Measurements from ENCODE around the gene PNPLA7. TPM values are rescaled to one million over a fixed set of nuclear protein-coding genes. Genes with fewer than 3 reads are reported as not detected.

Gene PNPLA7
- total RNA-seq, 4 donors from 2014 or later, result 24.1 to 44.3 (median 28.2) TPM

- H3K4me3 ChIP-seq (ENCODE audit: low read depth, poor library complexity, severe bottlenecking), result no peak overlapping the region
- intact Hi-C loops (cut with DNase I; ENCODE audit: low total_unique reads), result no loop called here
- WGBS, 2 donors, result 96 to 98% methylated on average over 8 to 16 of the region's 16 CpGs
- TF ChIP-seq CTCF (IDR thresholded peaks at IDR 0.05) (no peak), POLR2A (IDR thresholded peaks at IDR 0.05) (no peak)
- no peak for DNase-seq (ENCODE audit: low spot score in 2 of 2)
Observed at GRCh38 chr9:137493364-137494103, 56.7 kb downstream of the PNPLA7 start.

- WGBS, 2 donors, result 80 to 90% methylated on average over 10 to 12 of the region's 20 CpGs
- TF ChIP-seq POLR2A (IDR thresholded peaks at IDR 0.05) (no peak), CTCF (IDR thresholded peaks at IDR 0.05) (no peak)
- no peak for DNase-seq (ENCODE audit: low spot score in 2 of 2)
- H3K4me3 ChIP-seq (ENCODE audit: low read depth, poor library complexity, severe bottlenecking), result no peak overlapping the region
- intact Hi-C loops (cut with DNase I; ENCODE audit: low total_unique reads), result no loop called here
Observed at GRCh38 chr9:137492464-137493363, 57.5 kb downstream of the PNPLA7 start.

- TF ChIP-seq CTCF (IDR thresholded peaks at IDR 0.05), result no peak
- TF ChIP-seq POLR2A (IDR thresholded peaks at IDR 0.05), result no peak
- H3K4me3 ChIP-seq (ENCODE audit: low read depth, poor library complexity, severe bottlenecking), result no peak overlapping the region
- intact Hi-C loops (cut with DNase I; ENCODE audit: low total_unique reads), result no loop called here
- DNase-seq (ENCODE audit: low spot score in 2 of 2), result no peak
- 94% methylated on average over 13 of the region's 13 CpGs for WGBS, 2 donors
Observed at GRCh38 chr9:137491735-137492432, 58.3 kb downstream of the PNPLA7 start.

- no peak overlapping the region for H3K4me3 ChIP-seq (ENCODE audit: low read depth, poor library complexity, severe bottlenecking)
- 90 to 95% methylated on average over 9 of the region's 9 CpGs for WGBS, 2 donors
- TF ChIP-seq CTCF (IDR thresholded peaks at IDR 0.05), result no peak
- TF ChIP-seq POLR2A (IDR thresholded peaks at IDR 0.05), result no peak
- no peak for DNase-seq (ENCODE audit: low spot score in 2 of 2)
- intact Hi-C loops (cut with DNase I; ENCODE audit: low total_unique reads), result no loop called here
Observed at GRCh38 chr9:137490532-137491186, 59.5 kb downstream of the PNPLA7 start.

- intact Hi-C loops (cut with DNase I; ENCODE audit: low total_unique reads), result no loop called here
- DNase-seq (ENCODE audit: low spot score in 2 of 2), result no peak
- 90% methylated on average over 6 of the region's 6 CpGs for WGBS, 2 donors
- no peak overlapping the region for H3K4me3 ChIP-seq (ENCODE audit: low read depth, poor library complexity, severe bottlenecking)
- TF ChIP-seq POLR2A (IDR thresholded peaks at IDR 0.05), result no peak
- TF ChIP-seq CTCF (IDR thresholded peaks at IDR 0.05), result no peak
Observed at GRCh38 chr9:137488906-137489305, 61.3 kb downstream of the PNPLA7 start.

Measured in lower leg skin (tissue), 4 donors.